Motor neuron (in vitro differentiated cells): ENCODE results near the gene CD22. TPM values are rescaled to one million over a fixed set of nuclear protein-coding genes. Genes with fewer than 3 reads are reported as not detected.
"Not testable (repeated sequence)": the region's sequence is repeated elsewhere in the genome, so short reads cannot be mapped to it uniquely, and the experiment has no call there.

Experiments used
- ATAC-seq, 8 experiments: fragments of 200-7000 bp; cut with Tn5 transposase; replicated peaks in 6 of 8; 2 replicates each; pipeline ENCODE4 v1.8.0; 2021; ENCODE audit warnings: mild to moderate bottlenecking in 8 of 8, moderate library complexity in 8 of 8
- H3K27ac ChIP-seq, 2 donors: fragments of 250-450 bp; sonication (Bioruptor Pico); 2 replicates each; pipeline ENCODE4 v1.9.0; 2021; ENCODE audit warnings: antibody characterized with exemption in 2 of 2, mild to moderate bottlenecking in 2 of 2, moderate library complexity in 1 of 2
- H3K4me1 ChIP-seq, 2 donors: fragments of 250-450 bp; sonication (Bioruptor Pico); replicated peaks in 1 of 2; 2 replicates each; pipeline ENCODE4 v1.6.1; 2021; ENCODE audit warnings: antibody characterized with exemption in 2 of 2, mild to moderate bottlenecking in 2 of 2, moderate library complexity in 1 of 2
- H3K4me3 ChIP-seq, 5 donors: fragments of 250-450 bp; sonication (Bioruptor Pico); 2 replicates each; pipeline ENCODE4 v1.9.0; 2021; ENCODE audit warnings: antibody characterized with exemption in 5 of 5, mild to moderate bottlenecking in 5 of 5, moderate library complexity in 4 of 5
- WGBS, 10 experiments: fragments of 450-650 bp; shearing (Covaris generic); methylation state at CpG; one replicate each; pipeline ENCODE4 v1.0.0; 2022; 5-methylcytosine and 5-hydroxymethylcytosine counted together
- in situ Hi-C, 9 experiments: fragments of 400-800 bp; cut with MboI; loops; one replicate each; pipeline ENCODE4 v1.15.0; 2021; ENCODE audit warnings: low sequenced_read_pairs in 9 of 9, low pct_unique_long_range_greater_than_20kb in 2 of 9; ENCODE audit not compliant: unreplicated experiment in 9 of 9
- total RNA-seq, 8 experiments: library from RNA; unstranded; fragments of 300-600 nt; gene quantifications; 2 replicates each; pipeline versions ENCODE4 v1.2.3 to v1.2.4, GENCODE V29; 2022

The CD22 gene
- total RNA-seq: 1 to 10 TPM in 3 of 8 experiments, under 1 TPM in 3, not detected in 2; 0.27 to 1.8 (median 0.93) TPM

GRCh38 chr19:35328851-35329285 is at the start of gene CD22:
TSS of gene CD22 (plus strand) at chr19:35329187. CDS start at chr19:35332041, 2,854 bp downstream.
- in situ Hi-C loops: no loop called here
- WGBS, 10 experiments: 61 to 100% (median 80%) methylated on average over 1 to 12 of the region's 12 CpGs; no CpG with 5 or more reads in 2 of the 10 experiments
- ATAC-seq: no peak
- no peak within 1 kb of the TSS for H3K4me3 ChIP-seq
- no peak within 1 kb of the TSS for H3K27ac ChIP-seq
- no peaks in the 10 kb centered on the region for H3K4me1 ChIP-seq

GRCh38 chr19:35279374-35279773 is 49.6 kb upstream of the CD22 start:
- 67% methylated on average over 4 of the region's 11 CpGs; no CpG with 5 or more reads in 9 of the 10 experiments for WGBS, 10 experiments

GRCh38 chr19:35279985-35280821 is 48.8 kb upstream of the CD22 start:
- Histone ChIP-seq H3K27ac (no peak overlapping the region), H3K4me3 (no peak overlapping the region), H3K4me1 (peaks cover 13 to 17% of the 10 kb centered on the region in 2 donors)
- ATAC-seq: peak in 6 of 8 experiments; percentile 5 to 65 (median 38)
- WGBS, 10 experiments: 56 to 100% (median 83%) methylated on average over 2 to 5 of the region's 12 CpGs; no CpG with 5 or more reads in 4 of the 10 experiments
- in situ Hi-C loops: no loop called here

More at GRCh38 chr19:35279374-35279773, 49.6 kb upstream of the CD22 start:
- Histone ChIP-seq H3K4me3 (no peak overlapping the region), H3K4me1 (peaks cover 6 to 10% of the 10 kb centered on the region in 2 donors), H3K27ac (no peak overlapping the region)
- ATAC-seq: no peak
- in situ Hi-C loops: no loop called here

GRCh38 chr19:35281303-35281702 is 47.7 kb upstream of the CD22 start:
- WGBS, 10 experiments: 0 to 100% (median 80%) methylated on average over 1 to 2 of the region's 4 CpGs; no CpG with 5 or more reads in 6 of the 10 experiments
- ATAC-seq: peak in 3 of 8 experiments; percentile 10 to 35 (median 24)
- peaks cover 13 to 20% of the 10 kb centered on the region in 2 donors for H3K4me1 ChIP-seq
- H3K27ac ChIP-seq: no peak overlapping the region
- in situ Hi-C loops: no loop called here
- H3K4me3 ChIP-seq: no peak overlapping the region

GRCh38 chr19:35284153-35285094 is 44.6 kb upstream of the CD22 start:
- ATAC-seq: peak in 4 of 8 experiments; percentile 16 to 70 (median 66)
- peaks cover 13 to 19% of the 10 kb centered on the region in 2 donors for H3K4me1 ChIP-seq
- 10 to 100% (median 56%) methylated on average over 2 to 9 of the region's 17 CpGs; no CpG with 5 or more reads in 2 of the 10 experiments for WGBS, 10 experiments
- H3K27ac ChIP-seq: no peak overlapping the region
- H3K4me3 ChIP-seq: no peak overlapping the region
- in situ Hi-C loops: no loop called here

- H3K4me1 ChIP-seq: peaks cover 9 to 14% of the 10 kb centered on the region in 2 donors
- in situ Hi-C loops: no loop called here
- WGBS, 10 experiments: 0% methylated on average over 1 of the region's 1 CpG; no CpG with 5 or more reads in 8 of the 10 experiments
- no peak overlapping the region for H3K4me3 ChIP-seq
- no peak overlapping the region for H3K27ac ChIP-seq
- ATAC-seq: peak in 1 of 8 experiments; percentile 19
Measured at GRCh38 chr19:35285095-35285449, 43.9 kb upstream of the CD22 start.

GRCh38 chr19:35285465-35285864 is 43.5 kb upstream of the CD22 start:
- in situ Hi-C loops, ATAC-seq, H3K4me3 ChIP-seq, H3K27ac ChIP-seq: not testable (repeated sequence)
- 0 to 100% (median 84%) methylated on average over 1 to 3 of the region's 3 CpGs for WGBS, 10 experiments
- H3K4me1 ChIP-seq: peaks cover 7 to 12% of the 10 kb centered on the region in 2 donors

- 50 to 100% (median 76%) methylated on average over 1 to 3 of the region's 5 CpGs; no CpG with 5 or more reads in 2 of the 10 experiments for WGBS, 10 experiments
- H3K4me3 ChIP-seq, in situ Hi-C loops, H3K27ac ChIP-seq, ATAC-seq: not testable (repeated sequence)
- H3K4me1 ChIP-seq: peaks cover 7 to 17% of the 10 kb centered on the region in 2 donors
Measured at GRCh38 chr19:35286101-35286500, 42.9 kb upstream of the CD22 start.

GRCh38 chr19:35287713-35288112 is 41.3 kb upstream of the CD22 start:
- peaks cover 7 to 19% of the 10 kb centered on the region in 2 donors for H3K4me1 ChIP-seq
- no peak for ATAC-seq
- in situ Hi-C loops: no loop called here
- H3K27ac ChIP-seq: no peak overlapping the region
- 22 to 100% (median 67%) methylated on average over 2 to 5 of the region's 10 CpGs; no CpG with 5 or more reads in 6 of the 10 experiments for WGBS, 10 experiments
- H3K4me3 ChIP-seq: no peak overlapping the region

- H3K4me1 ChIP-seq: peaks cover 7 to 21% of the 10 kb centered on the region in 2 donors
- WGBS, 10 experiments: 25 to 100% (median 60%) methylated on average over 1 to 2 of the region's 2 CpGs; no CpG with 5 or more reads in 4 of the 10 experiments
- H3K4me3 ChIP-seq: no peak overlapping the region
- no peak overlapping the region for H3K27ac ChIP-seq
- ATAC-seq: no peak
- in situ Hi-C loops: no loop called here
Measured at GRCh38 chr19:35288331-35288730, 40.7 kb upstream of the CD22 start.

- Histone ChIP-seq H3K27ac (no peak overlapping the region), H3K4me1 (peaks cover 7 to 27% of the 10 kb centered on the region in 2 donors), H3K4me3 (no peak overlapping the region)
- in situ Hi-C loops: no loop called here
- WGBS, 10 experiments: 14 to 100% (median 80%) methylated on average over 1 to 5 of the region's 5 CpGs; no CpG with 5 or more reads in 3 of the 10 experiments
- ATAC-seq: peak in 2 of 8 experiments; percentile 17 to 27
Measured at GRCh38 chr19:35288906-35289305, 40.1 kb upstream of the CD22 start.

- peak in 5 of 8 experiments; percentile 48 to 72 (median 65) for ATAC-seq
- 26 to 92% (median 83%) methylated on average over 2 to 5 of the region's 20 CpGs; no CpG with 5 or more reads in 6 of the 10 experiments for WGBS, 10 experiments
- no peak overlapping the region for H3K4me3 ChIP-seq
- peaks cover 0 to 18% of the 10 kb centered on the region in 2 donors for H3K4me1 ChIP-seq
- no peak overlapping the region for H3K27ac ChIP-seq
- in situ Hi-C loops: no loop called here
Measured at GRCh38 chr19:35290381-35291127, 38.4 kb upstream of the CD22 start.
